HG02623 (cell line): ENCODE results near the gene FAF1.

Experiments used
- ATAC-seq: cut with Tn5 transposase; IDR thresholded peaks from one replicate; pipeline ENCODE4 v1.9.1; 2021; ENCODE audit warnings: moderate library complexity; ENCODE audit not compliant: unreplicated experiment

FAF1 gene

DNA sequence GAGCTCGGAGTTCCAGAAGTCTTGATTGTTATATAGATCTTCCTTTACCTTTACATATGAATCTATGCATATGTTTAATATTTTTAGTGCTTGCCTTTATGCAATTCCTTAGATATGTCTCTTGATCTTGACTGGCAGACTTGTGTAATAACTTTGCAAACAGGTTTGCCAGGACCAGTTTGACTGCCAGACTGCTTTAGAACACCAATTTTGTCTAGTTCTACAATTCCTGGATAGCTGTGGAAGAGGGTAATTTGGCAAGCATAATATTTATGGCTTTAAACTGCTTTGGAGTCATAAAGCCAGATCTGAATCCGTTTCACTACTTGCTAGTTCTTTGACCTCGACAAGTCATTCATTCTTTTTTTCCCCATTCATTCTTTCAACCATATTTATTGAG lies 250.0 kb downstream of the FAF1 start:
- ATAC-seq = no peak

DNA sequence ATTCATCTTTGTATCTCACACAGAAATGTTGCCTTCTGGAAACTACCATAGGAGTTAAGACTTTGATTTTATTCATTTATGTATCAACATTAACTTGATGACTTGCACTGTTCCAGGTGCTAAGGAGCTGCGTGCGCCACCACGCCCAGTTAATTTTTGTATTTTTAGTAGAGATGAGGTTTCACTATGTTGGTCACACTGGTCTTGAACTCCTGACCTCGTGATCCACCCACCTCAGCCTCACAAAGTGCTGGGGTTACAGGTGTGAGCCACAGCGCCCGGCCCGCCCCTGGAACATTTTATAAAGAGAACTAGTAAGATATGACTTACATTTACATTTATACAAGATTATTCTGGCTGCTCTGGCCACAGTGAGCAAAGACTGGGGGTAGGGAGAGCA lies 252.2 kb downstream of the FAF1 start:
- no peak for ATAC-seq

DNA sequence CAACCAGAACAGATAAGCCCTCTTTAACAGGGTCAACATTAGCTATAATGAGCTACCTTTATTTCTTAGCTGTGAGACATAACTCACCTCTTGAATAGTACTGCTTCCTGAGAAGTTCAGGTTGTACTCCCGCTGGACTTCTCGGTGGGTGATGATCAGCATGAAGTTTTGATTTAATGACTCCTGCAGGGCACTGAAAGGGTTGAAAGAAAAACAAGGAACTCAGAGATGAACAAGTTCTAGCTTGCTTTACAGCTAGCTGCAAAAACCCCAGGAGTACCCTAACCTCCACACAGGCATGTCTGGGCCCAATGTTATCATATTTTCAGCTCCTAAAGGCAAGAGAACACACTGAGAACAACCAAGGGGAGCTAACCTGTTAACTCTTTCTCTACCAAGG lies 254.4 kb downstream of the FAF1 start:
- ATAC-seq = no peak

DNA sequence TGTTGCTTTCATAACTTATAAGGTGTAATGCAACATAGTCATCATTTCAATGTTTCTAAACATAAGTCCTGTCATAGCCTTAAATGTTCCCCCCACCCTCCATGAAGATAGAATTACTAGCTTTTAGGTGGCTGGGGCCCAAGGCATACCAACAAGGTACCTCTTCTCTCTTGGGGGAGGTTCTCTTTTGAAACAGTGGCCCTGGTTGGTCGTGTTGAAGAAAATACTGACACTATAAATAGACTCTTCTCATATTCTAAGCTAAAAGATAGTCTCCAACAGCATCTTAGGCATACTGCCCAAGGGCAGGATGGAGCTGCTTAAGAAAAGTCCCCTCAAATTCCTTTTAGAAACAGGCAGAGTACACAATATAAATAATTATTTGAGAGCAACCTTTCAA lies 255.0 kb downstream of the FAF1 start:
- no peak for ATAC-seq

DNA sequence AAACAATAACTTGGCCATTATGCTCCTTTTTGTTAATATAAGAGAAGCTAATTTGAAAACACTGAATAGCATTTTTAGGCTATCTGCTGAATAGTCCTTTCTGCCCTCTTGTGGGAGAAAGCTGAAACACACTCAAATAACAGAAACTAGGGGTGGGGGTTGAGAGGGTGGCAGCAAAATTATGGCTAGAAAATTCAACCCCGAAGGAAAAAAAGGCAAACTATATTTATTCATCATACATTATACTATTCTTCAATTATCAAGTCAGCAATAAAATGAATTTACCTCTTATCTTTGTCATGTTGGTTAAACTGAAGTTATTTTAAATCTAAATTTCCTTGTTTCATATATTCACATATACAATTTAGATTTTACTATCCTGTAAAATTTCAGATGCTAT lies 255.9 kb downstream of the FAF1 start:
- no peak for ATAC-seq

DNA sequence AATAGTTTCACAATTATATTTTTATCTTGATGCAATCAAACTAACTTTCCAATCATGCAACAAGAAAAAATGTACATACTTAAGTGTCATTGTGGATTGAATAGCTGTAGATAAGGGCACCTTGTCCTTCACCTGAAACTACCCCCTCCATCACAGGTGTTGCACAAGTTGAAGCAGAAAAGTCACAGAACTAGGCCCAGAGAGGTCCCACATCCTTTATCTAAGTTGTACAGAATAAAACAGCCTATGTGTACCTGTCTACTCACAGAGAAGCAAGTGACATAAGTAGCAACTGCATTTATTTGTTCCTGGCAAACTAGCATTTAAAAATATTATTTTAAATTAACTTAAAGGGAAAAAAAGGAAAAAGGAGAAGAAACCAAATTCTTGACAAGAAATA lies 256.8 kb downstream of the FAF1 start:
- ATAC-seq = no peak

DNA sequence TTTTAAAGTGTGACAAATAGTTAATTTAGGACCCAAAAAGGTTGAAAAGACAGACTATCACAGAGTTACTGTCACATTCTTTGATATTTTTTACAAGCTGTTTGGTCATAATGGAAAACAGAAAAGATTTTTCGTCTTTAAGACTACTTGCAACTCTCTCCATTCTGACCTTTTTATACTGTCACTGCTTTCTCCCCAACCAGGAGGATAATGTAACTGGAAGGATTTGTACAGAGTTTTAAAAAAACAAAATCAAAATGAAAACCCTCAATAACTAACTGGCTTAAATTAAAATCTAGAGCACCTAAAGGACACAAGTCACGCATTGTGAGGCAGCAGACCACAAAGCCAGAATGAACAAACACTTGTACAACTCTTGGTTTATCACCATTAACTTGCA lies 257.7 kb downstream of the FAF1 start:
- no peak for ATAC-seq

DNA sequence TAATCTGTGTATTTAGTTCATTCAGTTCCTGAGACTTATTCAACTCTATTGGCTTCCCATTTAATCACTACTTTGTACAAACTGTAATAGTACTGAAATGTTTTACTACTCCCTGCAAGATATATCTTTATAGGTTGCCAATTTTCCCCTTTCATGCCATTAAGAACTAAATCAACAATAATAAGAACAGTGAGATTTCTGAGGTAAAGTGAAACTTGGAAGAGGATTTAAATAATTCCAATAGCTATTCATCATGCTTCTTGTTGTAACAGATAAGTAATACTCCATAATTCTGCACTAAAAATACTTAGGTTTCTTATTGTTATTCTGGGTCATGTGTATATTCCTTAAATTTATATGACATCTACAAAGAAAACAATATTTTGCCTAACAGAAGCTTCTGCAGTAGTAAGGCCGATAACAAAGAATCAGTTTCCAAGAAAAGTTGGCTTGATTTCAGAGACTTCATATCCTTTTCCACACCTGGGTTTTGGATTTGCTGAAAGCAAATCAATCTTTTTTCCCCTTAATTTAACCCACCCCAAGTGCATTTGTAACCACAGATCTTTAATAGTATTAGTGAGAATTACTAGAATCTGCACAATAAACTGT lies 258.3 kb downstream of the FAF1 start:
- no peak for ATAC-seq

DNA sequence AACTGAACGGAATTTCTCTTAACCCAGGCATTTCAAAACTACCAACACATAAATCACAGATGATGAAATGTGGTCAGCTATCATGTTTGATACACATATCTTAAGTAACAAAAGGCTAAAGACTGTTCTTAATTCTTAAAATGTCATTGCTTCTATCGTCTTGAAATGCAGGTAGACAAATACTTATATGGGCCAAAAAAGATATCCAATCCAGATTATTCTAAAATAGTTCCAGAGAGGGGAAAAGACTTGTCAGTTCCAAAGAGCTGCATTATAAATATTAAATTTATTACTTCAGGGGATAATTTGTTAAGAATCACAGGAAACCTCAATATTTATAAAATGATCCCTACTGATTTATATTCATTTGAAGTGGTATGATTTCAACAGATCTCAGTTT lies 259.4 kb downstream of the FAF1 start:
- no peak for ATAC-seq

DNA sequence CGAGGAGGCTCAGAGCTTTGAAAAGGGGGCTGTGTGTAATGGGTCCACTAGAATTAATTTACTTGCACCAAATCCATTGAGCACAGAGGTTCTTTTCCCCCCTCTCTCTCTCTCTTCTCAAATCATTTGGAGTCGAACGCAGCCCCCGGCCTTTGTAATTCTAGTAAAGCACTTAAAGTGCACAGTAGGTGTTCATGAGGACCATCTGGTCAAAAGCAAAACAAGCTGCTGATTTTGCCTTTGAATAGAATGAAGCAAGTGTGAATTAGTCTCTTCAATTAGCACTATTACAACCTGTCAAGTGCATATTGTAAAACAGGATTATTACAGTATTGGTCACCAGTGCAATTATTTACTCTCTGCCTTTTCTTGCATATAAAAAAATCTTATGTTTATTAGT lies 259.9 kb downstream of the FAF1 start:
- no peak for ATAC-seq

DNA sequence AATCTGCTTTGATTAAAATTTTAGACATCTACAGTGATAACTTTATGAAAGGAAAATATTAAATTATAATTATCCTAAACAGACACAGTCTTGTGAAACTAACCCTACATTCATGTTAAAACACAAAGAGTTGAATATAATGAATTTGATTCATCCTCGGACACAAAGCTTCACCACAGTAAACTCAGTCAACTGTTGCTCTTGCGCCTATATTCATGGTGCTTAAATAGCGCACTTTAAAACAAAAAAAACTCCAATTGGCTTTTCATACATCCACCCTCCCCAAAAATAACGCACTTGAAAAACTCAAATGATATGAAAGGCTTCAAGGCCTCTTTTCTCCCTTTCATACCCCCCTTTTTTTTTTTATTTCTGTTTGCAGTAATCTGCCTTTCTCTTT lies 260.3 kb downstream of the FAF1 start:
- ATAC-seq = no peak

DNA sequence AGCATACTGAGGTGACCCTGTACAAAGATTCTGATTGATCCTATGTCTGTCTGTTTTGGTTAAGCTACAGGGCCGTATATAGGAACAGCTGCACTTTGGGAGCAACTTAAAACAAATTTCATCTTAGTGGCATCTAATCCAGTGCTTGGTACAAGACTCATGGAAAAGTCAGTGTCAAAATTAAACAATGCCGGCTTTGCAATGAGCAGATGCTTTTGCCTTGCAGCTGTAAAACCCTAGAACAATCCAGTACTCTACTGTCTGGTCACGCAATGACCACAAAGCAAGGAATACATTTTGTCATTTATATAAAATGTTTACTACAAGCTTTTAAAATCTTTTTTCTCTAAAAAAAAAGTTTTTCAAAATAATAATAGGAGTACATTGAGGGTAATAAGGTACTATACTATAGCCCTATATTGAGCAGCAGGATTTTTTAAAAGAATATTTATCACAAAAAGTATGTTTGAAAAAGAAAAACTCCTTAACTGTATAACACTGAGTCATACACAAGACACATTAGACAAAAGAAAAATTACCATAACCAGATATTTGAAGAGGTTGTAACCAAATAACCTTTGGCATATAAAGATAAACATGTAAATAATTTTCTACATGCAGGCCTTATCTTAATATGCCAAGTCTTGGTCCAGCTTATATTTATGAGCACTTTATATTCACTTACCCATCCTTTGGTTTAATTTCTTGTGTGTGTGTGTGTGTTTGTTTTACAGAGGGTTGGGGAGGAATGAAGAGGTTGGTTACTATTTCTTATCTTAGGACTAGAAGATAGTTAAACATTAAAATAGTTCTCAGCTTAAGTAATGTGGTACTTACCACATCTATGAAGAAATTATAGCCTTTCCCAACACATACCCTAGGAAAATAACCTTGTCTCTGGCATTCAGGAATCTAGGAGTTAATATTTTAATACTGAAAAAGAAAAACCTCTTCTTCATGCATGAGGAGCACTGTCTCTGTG lies 262.3 kb downstream of the FAF1 start:
- no peak for ATAC-seq

DNA sequence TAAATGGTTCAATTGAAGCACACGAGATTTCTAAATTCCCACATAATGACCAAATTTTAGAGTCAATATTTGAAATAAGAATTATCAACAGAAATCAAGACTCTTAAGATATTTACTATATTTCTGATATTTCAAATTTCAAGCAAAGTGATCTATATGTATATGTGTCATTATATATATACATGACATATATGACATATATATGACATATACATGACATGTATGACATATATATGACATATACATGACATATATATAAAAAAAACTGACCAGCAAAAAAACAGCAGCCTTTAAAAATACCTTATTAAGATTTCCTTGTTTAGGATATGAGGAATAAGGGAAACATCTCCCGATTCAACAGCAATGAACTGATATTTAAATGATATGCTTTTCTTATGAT lies 266.2 kb downstream of the FAF1 start:
- ATAC-seq = no peak

DNA sequence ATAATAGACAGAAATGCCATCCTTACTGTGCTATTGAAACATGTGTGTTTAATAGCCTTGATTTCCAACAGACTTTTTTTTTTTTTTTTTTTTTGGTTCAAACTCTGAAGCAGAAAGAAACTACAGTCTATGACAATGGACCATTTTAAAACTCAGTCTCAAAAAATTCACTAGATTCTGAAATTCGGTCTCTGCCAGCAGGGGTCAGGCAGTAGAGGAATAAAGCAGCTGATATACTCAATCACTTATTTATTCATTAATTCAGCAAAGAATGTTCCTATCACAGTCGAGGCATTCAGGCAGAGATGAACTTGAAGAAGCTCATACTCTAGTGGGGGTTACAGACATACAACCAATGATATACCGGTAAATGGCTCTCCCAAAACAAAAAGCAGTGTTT lies 275.9 kb downstream of the FAF1 start:
- no peak for ATAC-seq

DNA sequence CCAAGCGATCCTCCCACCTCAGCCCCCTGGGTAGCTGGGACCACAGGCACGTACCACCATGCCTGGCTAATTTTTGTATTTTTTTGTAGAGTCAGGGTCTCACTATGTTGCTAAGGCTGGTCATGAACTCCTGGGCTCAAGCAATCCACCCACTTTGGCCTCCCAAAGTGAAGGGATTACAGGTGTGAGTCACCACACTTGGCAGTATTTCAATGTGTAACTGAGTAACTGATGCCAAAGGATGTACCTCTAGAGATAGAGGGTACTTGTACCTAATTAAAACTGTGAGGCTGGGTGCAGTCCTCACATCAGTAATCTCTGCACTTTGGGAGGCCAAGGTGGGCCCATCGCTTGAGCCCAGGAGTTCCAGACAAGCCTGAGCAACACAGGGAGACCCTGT lies 278.1 kb downstream of the FAF1 start:
- ATAC-seq = no peak

DNA sequence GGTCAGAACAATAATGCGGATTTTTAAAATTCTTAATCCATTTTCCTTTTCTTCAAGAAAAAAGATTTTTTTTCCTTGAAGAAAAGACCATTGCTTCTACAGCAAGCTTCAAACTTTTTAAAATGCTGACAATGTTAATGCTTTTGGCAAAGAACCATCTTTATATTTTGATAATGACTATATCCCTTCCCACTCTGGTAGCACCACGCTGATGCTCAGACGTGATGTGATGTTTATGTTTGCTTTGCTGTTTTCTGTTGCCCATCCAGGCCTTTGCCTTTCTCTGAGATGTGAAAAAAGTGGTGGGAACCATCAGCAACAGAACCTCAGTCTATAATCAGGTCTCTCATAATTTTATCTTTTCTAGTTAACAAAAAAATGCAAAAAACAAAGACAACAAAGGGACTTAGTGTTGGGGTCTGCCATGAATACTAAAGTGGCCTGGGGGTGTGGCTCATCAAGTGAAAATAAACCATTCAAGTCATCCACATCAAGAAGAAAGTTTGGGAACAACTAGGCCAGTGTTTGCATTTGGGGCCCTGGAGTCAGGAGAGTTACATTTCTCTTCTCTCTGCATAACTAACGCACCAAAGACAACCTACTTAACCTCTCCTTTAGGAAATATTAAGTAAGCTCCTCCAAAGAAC lies 292.2 kb downstream of the FAF1 start:
- ATAC-seq = no peak

DNA sequence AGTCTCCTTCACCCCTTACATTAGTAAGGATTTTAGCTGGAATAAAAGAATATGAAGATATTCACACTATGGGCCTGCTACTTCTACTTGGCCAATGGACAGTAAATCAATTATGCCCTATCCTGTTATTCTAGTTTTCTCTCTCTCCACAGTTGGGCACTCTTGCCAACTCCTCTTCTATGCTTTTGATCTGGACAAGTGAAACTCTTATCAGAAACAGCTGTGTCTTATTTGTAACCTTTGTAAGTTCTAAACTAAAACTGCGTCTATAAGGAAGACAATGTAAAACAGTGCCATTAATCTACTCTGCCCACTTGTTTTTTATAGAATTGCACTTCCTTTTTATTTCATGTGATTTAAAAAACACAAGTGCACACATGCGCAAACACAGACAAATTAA lies 292.8 kb downstream of the FAF1 start:
- ATAC-seq = no peak

DNA sequence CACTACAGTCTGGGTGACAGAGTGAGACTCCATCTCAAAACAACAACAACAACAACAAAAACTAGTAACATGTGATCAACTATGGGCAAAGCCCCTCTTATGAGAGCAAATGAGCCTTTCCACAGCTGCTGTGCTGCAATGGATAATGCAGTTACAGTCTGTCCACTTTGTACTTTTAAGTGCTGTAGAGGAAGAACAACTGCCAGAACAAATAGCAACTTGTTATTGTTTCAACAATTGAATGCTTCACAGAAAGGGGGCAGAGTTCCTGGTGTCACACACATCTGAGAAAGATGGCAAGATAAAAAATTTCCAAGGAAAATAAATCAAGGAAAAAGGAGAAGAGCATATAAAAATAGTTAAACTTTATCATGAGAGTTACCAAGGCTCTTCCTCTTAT lies 293.2 kb downstream of the FAF1 start:
- no peak for ATAC-seq

DNA sequence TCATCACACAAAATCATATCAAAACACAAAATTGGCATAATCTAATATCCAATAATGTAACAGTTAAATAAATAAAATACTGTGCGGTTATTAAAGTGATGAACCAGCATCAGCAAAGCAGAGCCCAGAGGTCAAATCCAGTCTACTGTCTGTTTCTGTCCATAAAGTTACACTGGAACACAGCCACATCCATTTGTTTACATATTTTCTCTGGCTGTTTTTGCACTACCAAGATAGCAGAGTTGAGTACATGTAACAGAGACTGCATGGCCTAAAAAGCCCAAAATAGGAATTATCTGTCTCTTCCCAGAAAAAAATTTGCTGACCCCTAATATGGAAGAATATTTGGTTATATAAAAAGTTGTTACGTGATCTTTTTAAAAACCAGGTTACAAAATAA lies 294.7 kb downstream of the FAF1 start:
- ATAC-seq = no peak

DNA sequence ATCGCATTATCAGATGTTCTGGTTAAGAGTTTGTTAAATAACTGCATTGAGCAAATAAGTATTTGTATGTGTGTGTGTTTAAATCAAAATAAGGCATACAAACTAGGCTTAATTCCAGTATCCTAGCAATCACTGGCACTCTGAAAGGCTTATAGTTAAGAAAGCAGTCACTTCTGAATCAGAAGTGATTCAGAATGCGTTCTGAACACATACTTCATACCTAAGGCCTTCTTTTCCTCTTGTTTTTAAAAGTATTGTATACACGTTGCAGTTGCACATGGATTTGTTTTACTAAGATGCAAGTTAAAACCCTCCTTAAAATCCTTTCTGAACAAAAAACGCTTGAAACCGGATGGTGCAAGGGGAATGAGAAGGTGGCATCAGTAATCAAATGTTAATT lies 298.4 kb downstream of the FAF1 start:
- no peak for ATAC-seq

DNA sequence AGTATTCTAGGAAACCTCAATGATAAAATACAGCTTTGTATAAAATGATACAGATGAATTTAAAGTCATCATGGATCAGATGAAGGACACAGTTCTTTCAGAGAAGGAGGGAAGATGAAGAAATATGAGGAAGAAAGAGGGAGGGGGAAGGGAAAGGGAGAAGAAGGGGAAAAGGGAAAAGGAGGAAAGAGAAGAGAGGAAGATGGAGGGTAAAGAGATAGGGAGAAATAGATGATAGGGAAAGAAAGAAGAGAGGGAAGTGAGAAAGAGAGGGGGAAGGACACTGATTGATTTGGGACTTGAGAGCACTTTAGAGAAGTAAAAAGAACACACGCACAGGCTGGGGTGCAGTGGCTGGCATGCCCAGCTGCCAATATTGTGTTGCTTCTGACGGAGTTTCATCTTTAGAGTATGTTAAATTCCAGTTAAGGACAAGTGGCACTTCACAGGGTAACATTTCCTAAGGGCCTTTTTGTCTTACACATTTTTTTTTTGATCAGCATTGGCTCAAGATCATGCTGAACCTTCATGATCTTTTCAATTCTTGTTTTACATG lies 300.9 kb downstream of the FAF1 start:
- ATAC-seq = no peak
